SK-N-SH (cell line): Measurements from ENCODE around the gene BAIAP2. TPM values are rescaled to one million over a fixed set of nuclear protein-coding genes. Genes with fewer than 3 reads are reported as not detected.
A peak's percentile ranks its signal among the peaks of the same experiment; 100 is the strongest.

ENCODE experiments used
- CTCF ChIA-PET: fragments of 300-600, 350-600 bp; formaldehyde crosslinking; extraction: SDS; loops from one replicate; lab custom pipeline; 2021; lab: Yijun Ruan, JAX
- POLR2A ChIA-PET: fragments of 350-600 bp; sonication (Branson Sonifier 250); formaldehyde crosslinking; extraction: SDS; loops from one replicate; lab custom pipeline; 2020; ENCODE audit warnings: antibody characterized with exemption, inconsistent platforms; lab: Yijun Ruan, JAX
- DNase-seq: peaks from one replicate; pipeline ENCODE4 v3.0.0; 2012
- H2AFZ ChIP-seq: fragments of 200-600 bp; sonication (generic); 2 replicates; pipeline ENCODE4 v1.8.1; 2016; ENCODE audit warnings: antibody characterized with exemption, mild to moderate bottlenecking, low read depth
- H3F3A ChIP-seq: fragments of 200-600 bp; sonication (generic); replicated peaks from 2 replicates; pipeline ENCODE3; 2016; ENCODE audit warnings: antibody characterized with exemption, mild to moderate bottlenecking; ENCODE audit not compliant: insufficient read depth
- H3K27ac ChIP-seq, 2 experiments: fragments of 200-500 bp in 1 of 2; fragments of 200-600 bp in 1 of 2; sonication (Bioruptor generic) in 1 of 2; sonication (generic), shearing (Covaris generic) in 1 of 2; 2 replicates each; pipeline versions ENCODE4 v1.5.1 to v1.6.1; 2014 to 2016; ENCODE audit warnings: low read depth in 2 of 2, inconsistent platforms in 1 of 2, low read length in 1 of 2, mild to moderate bottlenecking in 1 of 2, mixed read lengths in 1 of 2
- H3K27me3 ChIP-seq: fragments of 200-600 bp; sonication (generic), shearing (Covaris generic); 2 replicates; pipeline ENCODE4 v1.6.1; 2016; ENCODE audit warnings: mixed run types; ENCODE audit not compliant: insufficient read depth
- H3K36me3 ChIP-seq, 2 experiments: fragments of 200-500 bp in 1 of 2; fragments of 200-600 bp in 1 of 2; sonication (Bioruptor generic) in 1 of 2; sonication (generic) in 1 of 2; replicated peaks in 1 of 2; 2 replicates each; pipeline versions ENCODE3 to v1.5.1; 2014 to 2016; ENCODE audit warnings: low read length in 1 of 2, mild to moderate bottlenecking in 1 of 2; ENCODE audit not compliant: insufficient read depth in 2 of 2, control insufficient read depth in 1 of 2
- H3K4me1 ChIP-seq, 2 experiments: fragments of 200-500 bp in 1 of 2; fragments of 200-600 bp in 1 of 2; sonication (Bioruptor generic) in 1 of 2; sonication (generic), shearing (Covaris generic) in 1 of 2; 2 replicates each; pipeline versions ENCODE4 v1.5.1 to v1.6.1; 2014 to 2016; ENCODE audit warnings: low read depth in 1 of 2, low read length in 1 of 2, mixed run types in 1 of 2; ENCODE audit not compliant: insufficient read depth in 2 of 2, control insufficient read depth in 1 of 2
- H3K4me2 ChIP-seq: fragments of 200-600 bp; sonication (generic), shearing (Covaris generic); 2 replicates; pipeline ENCODE4 v1.6.1; 2017; ENCODE audit warnings: mixed run types
- H3K4me3 ChIP-seq, 2 experiments: fragments of 200-500 bp in 1 of 2; fragments of 200-600 bp in 1 of 2; sonication (Bioruptor generic) in 1 of 2; sonication (generic), shearing (Covaris generic) in 1 of 2; 2 replicates each; pipeline versions ENCODE4 v1.5.1 to v1.8.1; 2014 to 2016; ENCODE audit warnings: low read depth in 2 of 2, inconsistent platforms in 1 of 2, low read length in 1 of 2, mild to moderate bottlenecking in 1 of 2, mixed read lengths in 1 of 2, moderate library complexity in 1 of 2
- H3K79me2 ChIP-seq: fragments of 200-600 bp; sonication (generic); 2 replicates; pipeline ENCODE4 v1.8.1; 2017; ENCODE audit warnings: mild to moderate bottlenecking; ENCODE audit not compliant: insufficient read depth
- H3K9ac ChIP-seq: fragments of 200-600 bp; sonication (generic); 2 replicates; pipeline ENCODE4 v1.6.1; 2017; ENCODE audit warnings: mixed run types
- H3K9me2 ChIP-seq: fragments of 200-600 bp; sonication (generic); 2 replicates; pipeline ENCODE4 v1.6.1; 2017; ENCODE audit warnings: mixed run types
- H3K9me3 ChIP-seq: fragments of 200-600 bp; sonication (generic); 2 replicates; pipeline ENCODE4 v1.6.1; 2017; ENCODE audit warnings: mixed run types, mild to moderate bottlenecking, moderate library complexity
- H4K20me1 ChIP-seq: fragments of 200-600 bp; sonication (generic); 2 replicates; pipeline ENCODE4 v1.6.1; 2017; ENCODE audit warnings: mild to moderate bottlenecking, mixed run types; ENCODE audit not compliant: insufficient read depth
- CHD2 ChIP-seq: fragments of 150-350 bp; IDR thresholded peaks from 2 replicates; pipeline ENCODE4 v1.6.1; 2018; ENCODE audit warnings: low read length; ENCODE audit not compliant: partially characterized antibody
- CTCF ChIP-seq: fragments of 200-600 bp; sonication (generic); IDR thresholded peaks from 2 replicates; pipeline ENCODE4 v1.6.1; 2017; ENCODE audit warnings: antibody characterized with exemption, mild to moderate bottlenecking, moderate library complexity
- FOSL2 ChIP-seq: IDR thresholded peaks from 2 replicates; pipeline ENCODE4 v1.4.0; 2012; ENCODE audit warnings: low read depth, mild to moderate bottlenecking, moderate library complexity, borderline replicate concordance
- FOXM1 ChIP-seq: IDR thresholded peaks from 2 replicates; pipeline ENCODE4 v1.4.0; 2012; ENCODE audit warnings: low read depth, mild to moderate bottlenecking
- GATA2 ChIP-seq: sonication (generic); formaldehyde crosslinking; IDR thresholded peaks from 2 replicates; pipeline ENCODE4 v1.5.0; 2020; ENCODE audit warnings: mild to moderate bottlenecking, missing genetic modification reagents
- IRF3 ChIP-seq: fragments of 150-350 bp; IDR thresholded peaks from 2 replicates; pipeline ENCODE4 v1.6.1; 2016; ENCODE audit warnings: mild to moderate bottlenecking, low read depth, low read length
- RAD21 ChIP-seq: IDR thresholded peaks from 2 replicates; pipeline ENCODE4 v1.6.1; 2012; ENCODE audit warnings: mild to moderate bottlenecking, low read length
- REST ChIP-seq: IDR thresholded peaks from 2 replicates; pipeline ENCODE4 v1.6.1; 2012; ENCODE audit warnings: mild to moderate bottlenecking, low read depth, low read length, moderate library complexity
- RFX5 ChIP-seq: IDR thresholded peaks from 2 replicates; pipeline ENCODE4 v1.6.1; 2012; ENCODE audit warnings: mild to moderate bottlenecking, improper control_type of control experiment, low read length
- SMC3 ChIP-seq: IDR thresholded peaks from 2 replicates; pipeline ENCODE4 v1.6.1; 2012; ENCODE audit warnings: low read depth, low read length, improper control_type of control experiment
- USF1 ChIP-seq: IDR thresholded peaks from 2 replicates; pipeline ENCODE4 v1.4.0; 2012; ENCODE audit warnings: low read depth, borderline replicate concordance
- YY1 ChIP-seq: IDR thresholded peaks from 2 replicates; pipeline ENCODE4 v1.4.0; 2012; ENCODE audit warnings: low read depth, mild to moderate bottlenecking
- ZBTB33 ChIP-seq: IDR thresholded peaks from 2 replicates; pipeline ENCODE4 v1.4.0; 2012; ENCODE audit warnings: low read depth, borderline replicate concordance
- WGBS: methylation state at CpG from one replicate; pipeline ENCODE4 v1.1.6; 2017; ENCODE audit warnings: low lambda C conversion rate; 5-methylcytosine and 5-hydroxymethylcytosine counted together
- polyA plus RNA-seq, 3 experiments: library from polyadenylated mRNA; depleted of rRNA; stranded (reverse); fragments of >200 nt; gene quantifications; 2 replicates each; pipeline ENCODE4 v1.2.3, GENCODE V29; 2012

Gene BAIAP2
- polyA plus RNA-seq, 1 of the 3 experiments (the other 2 are of a cell fraction) = 19.8 TPM

- Histone ChIP-seq H3K27ac (no peak overlapping the region), H3K79me2 (no peaks in the 10 kb centered on the region), H3K27me3 (no peaks in the 10 kb centered on the region), H3K4me1 (peaks cover 0 to 3% of the 10 kb centered on the region in 2 experiments; a peak in 1 of 4 replicates), H3K4me2 (0 out of 2 replicates have a peak overlapping the region, but pooled peaks have one; percentile 16), H3K4me3 (no peak overlapping the region; a peak in 1 of 4 replicates), H4K20me1 (no peaks in the 10 kb centered on the region), H3F3A (peaks cover 12% of the 10 kb centered on the region), H3K9me3 (no peaks in the 10 kb centered on the region), H3K36me3 (no peaks in the 10 kb centered on the region), H3K9ac (no peak overlapping the region), H3K9me2 (no peaks in the 10 kb centered on the region), H2AFZ (peak overlapping the region; percentile 57; the same call in 1 of the 2 replicates)
- 40% methylated on average over 14 of the region's 25 CpGs for WGBS
- ChIA-PET CTCF (interaction anchor here (0.6 to 8.8 kb wide), 53 partner anchors 9 to 459 kb away, joined by 3 to 147 read pairs (median 6); partner anchors contain the start of genes AATK, CEP131, NDUFAF8 and PVALEF), POLR2A (interaction anchor here (1.3 kb wide), 1 partner anchor 11 kb away, joined by 4 read pairs; no protein-coding TSS in a partner anchor)
- no peak for TF ChIP-seq CHD2
- TF ChIP-seq IRF3 = no peak
- peak; percentile 95 for TF ChIP-seq SMC3
- TF ChIP-seq GATA2 (CRISPR knock-in tag) = no peak
- peak; percentile 90 for TF ChIP-seq RAD21
- peak; percentile 74 for TF ChIP-seq CTCF
- peak; percentile 96 for DNase-seq
Measured at GRCh38 chr17:81142301-81143199, 107.6 kb downstream of the BAIAP2 start.

- no peak overlapping the region for H3K4me2 ChIP-seq
- no peak for DNase-seq
- H3K79me2 ChIP-seq = no peaks in the 10 kb centered on the region
- H3K4me3 ChIP-seq = no peak overlapping the region
- no peaks in the 10 kb centered on the region for H3K9me3 ChIP-seq
- H3K36me3 ChIP-seq = no peaks in the 10 kb centered on the region
- POLR2A ChIA-PET = interaction anchor here (1.3 kb wide), 1 partner anchor 11 kb away, joined by 4 read pairs; no protein-coding TSS in a partner anchor
- peaks cover 0 to 3% of the 10 kb centered on the region in 2 experiments; a peak in 1 of 4 replicates for H3K4me1 ChIP-seq
- no peak overlapping the region for H3K27ac ChIP-seq
- H3K27me3 ChIP-seq = no peaks in the 10 kb centered on the region
- no peaks in the 10 kb centered on the region for H4K20me1 ChIP-seq
- TF ChIP-seq REST = no peak
- no peak for TF ChIP-seq ZBTB33
- TF ChIP-seq SMC3 = no peak
- TF ChIP-seq CHD2 = no peak
- no peak for TF ChIP-seq RFX5
- no peak for TF ChIP-seq FOSL2
- no peak for TF ChIP-seq USF1
- TF ChIP-seq YY1 = no peak
- no peak for TF ChIP-seq FOXM1
- H3F3A ChIP-seq = peaks cover 8% of the 10 kb centered on the region
- 79% methylated on average over 11 of the region's 11 CpGs for WGBS
- no peak overlapping the region for H3K9ac ChIP-seq
- H3K9me2 ChIP-seq = no peaks in the 10 kb centered on the region
- CTCF ChIA-PET = interaction anchor here (0.6 to 8.8 kb wide), 43 partner anchors 9 to 458 kb away, joined by 3 to 147 read pairs (median 9); partner anchors contain the start of genes AATK, CEP131, NDUFAF8 and PVALEF
- no peak overlapping the region for H2AFZ ChIP-seq
Measured at GRCh38 chr17:81143200-81143527, 108.2 kb downstream of the BAIAP2 start.
